Activated T-cell treated with anti-CD3 and anti-CD28 coated beads for 48 hours (primary cell): ENCODE results near the gene FDX2.
A peak's percentile ranks its signal among the peaks of the same experiment; 100 is the strongest.

Source experiments
- DNase-seq: peaks from one replicate; pipeline ENCODE4 v3.0.0-alpha.2; 2020; ENCODE audit warnings: low read depth

The FDX2 gene

GRCh38 chr19:10332965-10333757 is 17.3 kb upstream of the FDX2 start, which contains the start of gene RAVER1:
Gene RAVER1 (minus strand): TSS chr19:10333529. CDS start chr19:10333507, 22 bp downstream.
- peak; percentile 98 for DNase-seq

GRCh38 chr19:10332158-10332964 is 16.5 kb upstream of the FDX2 start:
- no peak for DNase-seq

- DNase-seq = no peak
Observed at GRCh38 chr19:10329555-10329954, 13.7 kb upstream of the FDX2 start.

GRCh38 chr19:10328558-10329429 is 13.0 kb upstream of the FDX2 start:
- DNase-seq = no peak

GRCh38 chr19:10327793-10328192 is 12.0 kb upstream of the FDX2 start:
- DNase-seq = no peak

- no peak for DNase-seq
Observed at GRCh38 chr19:10325732-10326131, 9.9 kb upstream of the FDX2 start.

GRCh38 chr19:10321874-10322835 is 6.3 kb upstream of the FDX2 start:
- DNase-seq = no peak

GRCh38 chr19:10321417-10321797 is 5.6 kb upstream of the FDX2 start:
- no peak for DNase-seq

GRCh38 chr19:10320602-10321416 is 5.0 kb upstream of the FDX2 start:
- no peak for DNase-seq

- DNase-seq = no peak
Observed at GRCh38 chr19:10318807-10319682, 3.2 kb upstream of the FDX2 start.

GRCh38 chr19:10317857-10318462 is 2.1 kb upstream of the FDX2 start:
- no peak for DNase-seq

GRCh38 chr19:10317045-10317856 is 1.4 kb upstream of the FDX2 start:
- DNase-seq = no peak

GRCh38 chr19:10316229-10317044 is 622 bp upstream of the FDX2 start:
- DNase-seq = no peak

GRCh38 chr19:10309423-10309822 is 6.4 kb downstream of the FDX2 start, which contains the start of gene ZGLP1:
Gene ZGLP1 (minus strand): TSS chr19:10309815.
- DNase-seq = no peak

GRCh38 chr19:10306327-10306726 is 9.5 kb downstream of the FDX2 start:
- no peak for DNase-seq

GRCh38 chr19:10305139-10305806 is 10.5 kb downstream of the FDX2 start:
- DNase-seq = no peak
